Measurements from ENCODE around the gene EMC9. TPM values are rescaled to one million over a fixed set of nuclear protein-coding genes. Genes with fewer than 3 reads are reported as not detected.
A peak's percentile ranks its signal among the peaks of the same experiment; 100 is the strongest.

EMC9 gene
- total and polyA plus RNA-seq, 12 donors, result 21.6 to 149 (median 43.9) TPM

- peaks cover 0 to 17% of the 10 kb centered on the region in 2 donors for H3K4me1 ChIP-seq (replicated peaks in 1 of 2)
- no peak overlapping the region for H3K4me3 ChIP-seq
- no peaks in the 10 kb centered on the region for H3K9me3 ChIP-seq (replicated peaks in 1 of 3)
- H3K36me3 ChIP-seq (replicated peaks in 1 of 2), result peaks cover 0 to 54% of the 10 kb centered on the region in 2 donors
- H3K27ac ChIP-seq, result no peak overlapping the region
- intact Hi-C loops (cut with DNase I), result no loop called here
- 71 to 82% (median 81%) methylated on average over 3 of the region's 3 CpGs for WGBS, 4 donors
- no peak for TF ChIP-seq POLR2A (IDR thresholded peaks at IDR 0.05)
- no peak for TF ChIP-seq CTCF (IDR thresholded peaks at IDR 0.05)
- H3K27me3 ChIP-seq, result no peaks in the 10 kb centered on the region
- DNase-seq, result no peak
Observed at GRCh38 chr14:24167469-24168114, 26.2 kb upstream of the EMC9 start.

GRCh38 chr14:24165785-24166184, 24.4 kb upstream of the EMC9 start:
- H3K9me3 ChIP-seq (replicated peaks in 1 of 3), result no peaks in the 10 kb centered on the region
- H3K4me1 ChIP-seq (replicated peaks in 1 of 2), result peaks cover 9 to 22% of the 10 kb centered on the region in 2 donors
- peaks cover 0 to 56% of the 10 kb centered on the region in 2 donors for H3K36me3 ChIP-seq (replicated peaks in 1 of 2)
- H3K27me3 ChIP-seq, result no peaks in the 10 kb centered on the region
- no peak for TF ChIP-seq POLR2A (IDR thresholded peaks at IDR 0.05)
- TF ChIP-seq CTCF (IDR thresholded peaks at IDR 0.05), result no peak
- 86 to 92% (median 87%) methylated on average over 5 of the region's 5 CpGs for WGBS, 4 donors
- intact Hi-C loops (cut with DNase I), result no loop called here
- no peak for DNase-seq
- H3K4me3 ChIP-seq, result no peak overlapping the region
- H3K27ac ChIP-seq, result no peak overlapping the region

- Histone ChIP-seq H3K9me3 (replicated peaks in 1 of 3) (no peaks in the 10 kb centered on the region), H3K4me1 (replicated peaks in 1 of 2) (peaks cover 9 to 26% of the 10 kb centered on the region in 2 donors), H3K4me3 (no peak overlapping the region), H3K27me3 (no peaks in the 10 kb centered on the region), H3K27ac (no peak overlapping the region), H3K36me3 (replicated peaks in 1 of 2) (peaks cover 0 to 67% of the 10 kb centered on the region in 2 donors)
- TF ChIP-seq CTCF (IDR thresholded peaks at IDR 0.05), result no peak
- no peak for TF ChIP-seq POLR2A (IDR thresholded peaks at IDR 0.05)
- intact Hi-C loops (cut with DNase I), result no loop called here
- WGBS, 4 donors, result 83 to 95% (median 91%) methylated on average over 6 to 14 of the region's 14 CpGs
- DNase-seq, result no peak
Observed at GRCh38 chr14:24164518-24164991, 23.2 kb upstream of the EMC9 start.

GRCh38 chr14:24162093-24162492, 20.7 kb upstream of the EMC9 start:
- peak in 4 of 7 donors; percentile 44 to 67 (median 52) for DNase-seq
- Histone ChIP-seq H3K27me3 (no peaks in the 10 kb centered on the region), H3K4me3 (peak overlapping the region; percentile 47 to 74 (median 60)), H3K4me1 (replicated peaks in 1 of 2) (peaks cover 9 to 28% of the 10 kb centered on the region in 2 donors), H3K9me3 (replicated peaks in 1 of 3) (no peaks in the 10 kb centered on the region), H3K27ac (peak overlapping the region; percentile 67 to 95 (median 86)), H3K36me3 (replicated peaks in 1 of 2) (peaks cover 0 to 73% of the 10 kb centered on the region in 2 donors)
- WGBS, 4 donors, result 6 to 34% (median 30%) methylated on average over 6 to 8 of the region's 8 CpGs
- no peak for TF ChIP-seq POLR2A (IDR thresholded peaks at IDR 0.05)
- TF ChIP-seq CTCF (IDR thresholded peaks at IDR 0.05), result no peak
- intact Hi-C loops (cut with DNase I), result no loop called here

Measured in adrenal gland (tissue), 12 donors.